ENCODE data around the gene ABR. TPM values are rescaled to one million over a fixed set of nuclear protein-coding genes. Genes with fewer than 3 reads are reported as not detected.

Gene ABR
- total RNA-seq, 5 donors from 2014 or later (not counting 1 experiment from before 2014, with no cell fraction given), result 89.4 to 165 (median 125) TPM

DNA sequence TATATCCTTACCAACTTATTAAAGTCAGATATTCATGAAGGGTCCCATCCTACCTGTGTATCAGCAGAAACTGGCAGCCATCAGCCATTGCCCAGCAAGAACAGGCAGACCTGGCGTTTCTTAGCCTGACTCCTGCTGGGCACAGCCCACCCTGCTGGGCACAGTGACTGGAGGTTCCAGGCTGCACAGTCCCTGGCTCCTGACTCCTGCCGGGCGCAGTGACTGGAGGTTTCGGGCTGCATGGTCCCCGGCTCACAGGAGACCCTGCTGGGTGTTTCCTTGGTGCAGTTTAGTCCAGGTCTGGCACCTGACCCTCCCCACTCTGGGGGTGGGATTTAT lies 176.2 kb downstream of the ABR start:
- H3K27me3 Mint-ChIP-seq, result no peaks in the 10 kb centered on the region
- POLR2A ChIA-PET, result no interaction called here
- no peak overlapping the region for H3K27ac Mint-ChIP-seq
- CTCF ChIA-PET, result no interaction called here
- H3K27me3 ChIP-seq (replicated peaks in 1 of 2; ENCODE audit: control insufficient read depth in 2 of 2, extremely low read depth in 1 of 2, insufficient read depth in 2 of 2, low read length in 1 of 2), result no peaks in the 10 kb centered on the region
- H3K9me3 Mint-ChIP-seq, result no peaks in the 10 kb centered on the region
- H3K4me1 ChIP-seq (ENCODE audit: control insufficient read depth in 1 of 2, extremely low read depth in 1 of 2, insufficient read depth in 2 of 2, low read length in 2 of 2), result peaks cover 1 to 9% of the 10 kb centered on the region in 2 experiments
- H3K36me3 Mint-ChIP-seq, result peaks cover 37% of the 10 kb centered on the region
- H3K4me3 ChIP-seq (ENCODE audit: control insufficient read depth in 1 of 2, extremely low read depth in 1 of 2, low read length in 1 of 2), result no peak overlapping the region
- DNase-seq (no peak), ATAC-seq (replicated peaks in 1 of 4) (no peak)
- 100% methylated on average over 1 of the region's 5 CpGs for WGBS (ENCODE audit: insufficient coverage)
- H3K4me1 Mint-ChIP-seq, result peaks cover 16 to 19% (median 18%) of the 10 kb centered on the region in 3 donors
- H3K9me3 ChIP-seq, result no peaks in the 10 kb centered on the region
- no peak overlapping the region for H3K4me3 Mint-ChIP-seq
- H3K36me3 ChIP-seq (ENCODE audit: control insufficient read depth in 2 of 2, extremely low read depth in 1 of 2, insufficient read depth in 1 of 2, low read length in 1 of 2), result peaks cover 19 to 81% of the 10 kb centered on the region in 2 donors
- H3K27ac ChIP-seq (ENCODE audit: low read length), result no peak overlapping the region

DNA sequence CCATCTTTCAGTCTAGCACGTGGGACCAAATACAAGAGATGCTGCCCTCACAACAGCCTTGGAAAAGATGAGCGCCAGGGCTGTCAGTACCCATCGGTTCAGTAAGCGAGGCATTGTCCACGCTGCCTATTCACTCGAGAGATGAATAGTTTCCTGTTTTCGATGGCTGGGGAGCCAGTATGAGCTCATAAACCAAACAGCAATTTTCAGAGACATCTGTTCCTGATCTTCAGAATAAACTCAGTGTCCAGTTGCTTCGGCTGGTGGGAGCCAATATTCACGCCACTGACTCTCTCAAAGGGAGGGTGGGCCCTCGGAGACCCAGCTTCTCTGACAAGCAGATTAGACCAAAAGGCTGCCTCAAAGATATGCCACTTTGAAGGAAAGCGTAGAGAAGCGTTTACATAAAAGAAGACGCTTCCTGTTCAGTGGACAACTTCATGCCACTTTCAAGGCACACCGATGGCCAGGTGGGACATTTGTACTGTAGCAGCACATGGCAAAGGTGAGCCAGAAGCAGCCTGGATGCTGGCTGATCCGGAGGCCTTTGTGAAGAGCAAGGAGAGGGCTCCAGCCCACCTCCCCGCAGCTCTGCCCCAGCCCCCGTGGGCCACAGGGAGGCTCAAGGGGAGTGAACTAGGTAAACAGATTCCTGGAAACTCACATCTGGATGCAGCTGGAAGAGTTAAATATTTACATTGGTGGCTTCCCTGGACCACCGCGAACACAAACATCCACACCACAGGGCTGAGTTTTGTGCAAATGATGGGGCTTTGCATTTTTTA lies 176.8 kb downstream of the ABR start:
- ATAC-seq (replicated peaks in 1 of 4), result no peak
- H3K9me3 Mint-ChIP-seq, result no peaks in the 10 kb centered on the region
- Histone ChIP-seq H3K27me3 (replicated peaks in 1 of 2; ENCODE audit: control insufficient read depth in 2 of 2, extremely low read depth in 1 of 2, insufficient read depth in 2 of 2, low read length in 1 of 2) (no peaks in the 10 kb centered on the region), H3K36me3 (ENCODE audit: control insufficient read depth in 2 of 2, extremely low read depth in 1 of 2, insufficient read depth in 1 of 2, low read length in 1 of 2) (peaks cover 16 to 76% of the 10 kb centered on the region in 2 donors), H3K4me1 (ENCODE audit: control insufficient read depth in 1 of 2, extremely low read depth in 1 of 2, insufficient read depth in 2 of 2, low read length in 2 of 2) (peaks cover 8 to 14% of the 10 kb centered on the region in 2 experiments), H3K27ac (ENCODE audit: low read length) (no peak overlapping the region), H3K9me3 (no peaks in the 10 kb centered on the region), H3K4me3 (ENCODE audit: control insufficient read depth in 1 of 2, extremely low read depth in 1 of 2, low read length in 1 of 2) (no peak overlapping the region)
- no peaks in the 10 kb centered on the region for H3K27me3 Mint-ChIP-seq
- H3K36me3 Mint-ChIP-seq, result peaks cover 37% of the 10 kb centered on the region
- H3K4me3 Mint-ChIP-seq, result no peak overlapping the region
- H3K4me1 Mint-ChIP-seq, result peaks cover 23 to 25% (median 24%) of the 10 kb centered on the region in 3 donors
- ChIA-PET CTCF (no interaction called here), POLR2A (interaction anchor here in 1 of 2 donors (0.6 kb wide), 1 partner anchor 14 kb away, joined by 3 read pairs; no protein-coding TSS in a partner anchor)
- no peak overlapping the region for H3K27ac Mint-ChIP-seq
- DNase-seq, result no peak
- 88% methylated on average over 15 of the region's 19 CpGs for WGBS (ENCODE audit: insufficient coverage)

GRCh38 chr17:1002412-1002753 lies 177.4 kb downstream of the ABR start:
- Histone ChIP-seq H3K36me3 (ENCODE audit: control insufficient read depth in 2 of 2, extremely low read depth in 1 of 2, insufficient read depth in 1 of 2, low read length in 1 of 2) (peaks cover 16 to 70% of the 10 kb centered on the region in 2 donors), H3K27me3 (replicated peaks in 1 of 2; ENCODE audit: control insufficient read depth in 2 of 2, extremely low read depth in 1 of 2, insufficient read depth in 2 of 2, low read length in 1 of 2) (no peaks in the 10 kb centered on the region), H3K27ac (ENCODE audit: low read length) (no peak overlapping the region), H3K4me1 (ENCODE audit: control insufficient read depth in 1 of 2, extremely low read depth in 1 of 2, insufficient read depth in 2 of 2, low read length in 2 of 2) (peaks cover 13 to 20% of the 10 kb centered on the region in 2 experiments), H3K9me3 (no peaks in the 10 kb centered on the region), H3K4me3 (ENCODE audit: control insufficient read depth in 1 of 2, extremely low read depth in 1 of 2, low read length in 1 of 2) (no peak overlapping the region)
- H3K4me3 Mint-ChIP-seq, result no peak overlapping the region
- ChIA-PET POLR2A (no interaction called here), CTCF (no interaction called here)
- no peaks in the 10 kb centered on the region for H3K9me3 Mint-ChIP-seq
- WGBS (ENCODE audit: insufficient coverage), result no CpG with 5 or more reads among the region's 4 CpGs
- peaks cover 37% of the 10 kb centered on the region for H3K36me3 Mint-ChIP-seq
- peaks cover 28 to 29% (median 29%) of the 10 kb centered on the region in 3 donors for H3K4me1 Mint-ChIP-seq
- DNase-seq (no peak), ATAC-seq (replicated peaks in 1 of 4) (no peak)
- no peak overlapping the region for H3K27ac Mint-ChIP-seq
- no peaks in the 10 kb centered on the region for H3K27me3 Mint-ChIP-seq

DNA sequence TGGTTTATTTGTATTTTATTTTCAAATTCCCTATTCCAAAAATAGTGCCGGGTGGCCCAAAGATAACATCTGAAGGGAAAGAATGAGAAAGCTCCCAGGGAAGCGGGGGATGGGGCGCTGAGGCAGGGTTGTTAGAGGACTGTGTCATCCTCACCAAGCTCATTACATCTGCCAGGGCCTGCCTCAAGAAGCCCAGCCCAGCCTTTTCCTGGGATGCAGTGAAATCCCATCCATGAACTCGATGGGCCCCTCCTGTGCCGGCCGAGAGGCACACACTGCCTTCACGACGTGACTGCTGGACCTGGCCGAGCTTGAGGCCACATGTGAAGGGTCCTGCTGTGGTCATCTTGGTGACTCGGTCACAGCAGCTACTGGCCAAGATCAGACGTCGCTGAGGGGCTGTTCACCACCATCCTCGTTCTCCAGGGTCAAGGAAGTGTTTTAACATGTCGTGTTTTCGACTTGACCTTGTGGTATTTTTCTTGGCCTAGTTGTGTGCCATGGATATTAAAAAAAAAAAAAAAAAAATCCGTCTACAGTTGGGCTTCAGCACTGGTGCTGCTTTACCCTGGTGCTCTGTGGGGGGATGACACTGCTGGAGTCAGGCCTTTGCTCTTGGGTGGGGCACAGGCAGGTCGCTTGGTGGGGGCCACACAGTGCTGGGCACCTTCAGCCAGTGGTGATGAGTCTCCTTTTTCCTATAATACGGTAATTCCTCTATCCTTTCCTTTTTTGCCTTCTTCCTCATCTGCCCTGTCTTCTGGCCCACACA lies 178.0 kb downstream of the ABR start:
- Histone ChIP-seq H3K4me3 (ENCODE audit: control insufficient read depth in 1 of 2, extremely low read depth in 1 of 2, low read length in 1 of 2) (no peak overlapping the region), H3K27ac (ENCODE audit: low read length) (no peak overlapping the region), H3K9me3 (no peaks in the 10 kb centered on the region), H3K4me1 (ENCODE audit: control insufficient read depth in 1 of 2, extremely low read depth in 1 of 2, insufficient read depth in 2 of 2, low read length in 2 of 2) (peaks cover 14 to 23% of the 10 kb centered on the region in 2 experiments), H3K36me3 (ENCODE audit: control insufficient read depth in 2 of 2, extremely low read depth in 1 of 2, insufficient read depth in 1 of 2, low read length in 1 of 2) (peaks cover 16 to 66% of the 10 kb centered on the region in 2 donors), H3K27me3 (replicated peaks in 1 of 2; ENCODE audit: control insufficient read depth in 2 of 2, extremely low read depth in 1 of 2, insufficient read depth in 2 of 2, low read length in 1 of 2) (no peaks in the 10 kb centered on the region)
- DNase-seq (no peak), ATAC-seq (replicated peaks in 1 of 4) (no peak)
- Mint-ChIP-seq H3K4me3 (no peak overlapping the region), H3K36me3 (peaks cover 37% of the 10 kb centered on the region), H3K9me3 (no peaks in the 10 kb centered on the region), H3K27me3 (no peaks in the 10 kb centered on the region), H3K4me1 (peaks cover 30 to 33% (median 32%) of the 10 kb centered on the region in 3 donors), H3K27ac (no peak overlapping the region)
- POLR2A ChIA-PET, result no interaction called here
- CTCF ChIA-PET, result interaction anchor here in 1 of 2 donors (0.6 to 0.7 kb wide), 2 partner anchors 252 to 603 kb away, joined by 3 to 7 read pairs; no protein-coding TSS in a partner anchor
- WGBS (ENCODE audit: insufficient coverage), result 97% methylated on average over 11 of the region's 18 CpGs

DNA sequence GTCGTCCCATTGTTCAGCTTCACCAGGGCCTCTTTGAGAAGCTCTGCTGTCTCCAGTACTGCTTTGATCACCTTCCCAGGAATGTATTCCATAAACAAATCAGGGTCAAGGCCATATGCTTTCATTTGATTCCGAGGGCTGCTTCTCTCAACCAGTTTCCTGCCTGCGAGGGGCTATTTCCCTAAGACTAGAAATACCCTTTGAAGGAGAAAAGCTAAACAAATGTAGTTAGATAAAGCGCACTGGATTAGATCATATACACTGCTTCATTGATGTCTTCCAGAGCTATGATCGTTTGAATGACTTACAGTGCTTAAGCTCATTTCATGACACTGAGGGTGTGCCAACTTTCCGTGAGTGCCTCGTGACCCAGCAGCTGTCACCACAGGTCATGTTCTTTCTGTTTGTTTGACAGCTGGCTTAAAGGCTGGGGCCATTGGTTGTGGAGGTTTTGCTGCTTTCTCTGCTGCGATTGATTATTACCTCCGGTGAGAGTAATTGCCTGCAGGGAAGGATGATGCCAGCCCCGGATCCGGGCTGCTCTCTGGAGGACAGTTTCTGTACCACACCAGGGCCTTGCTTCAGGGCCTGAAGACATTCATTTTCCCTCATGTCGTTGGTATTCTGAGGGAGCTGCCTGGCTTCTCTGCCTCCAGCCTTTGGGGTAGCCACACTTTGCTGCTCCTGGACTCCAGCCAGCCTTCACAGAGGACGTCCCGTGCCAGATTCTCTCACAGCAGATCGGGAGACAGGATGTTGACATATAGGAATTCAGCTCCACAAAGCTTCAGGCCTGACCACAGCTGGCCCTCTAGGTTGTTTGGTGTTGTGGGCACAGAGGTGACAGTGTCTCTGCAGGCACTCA lies 179.0 kb downstream of the ABR start:
- ChIA-PET POLR2A (no interaction called here), CTCF (interaction anchor here in 1 of 2 donors (0.8 to 2.1 kb wide), 2 partner anchors 20 to 55 kb away, joined by 3 to 16 read pairs; no protein-coding TSS in a partner anchor)
- Mint-ChIP-seq H3K9me3 (no peaks in the 10 kb centered on the region), H3K36me3 (peaks cover 37% of the 10 kb centered on the region), H3K4me3 (no peak overlapping the region), H3K4me1 (peaks cover 30 to 35% (median 35%) of the 10 kb centered on the region in 3 donors), H3K27ac (no peak overlapping the region), H3K27me3 (no peaks in the 10 kb centered on the region)
- Histone ChIP-seq H3K36me3 (ENCODE audit: control insufficient read depth in 2 of 2, extremely low read depth in 1 of 2, insufficient read depth in 1 of 2, low read length in 1 of 2) (peaks cover 10 to 60% of the 10 kb centered on the region in 2 donors), H3K27me3 (replicated peaks in 1 of 2; ENCODE audit: control insufficient read depth in 2 of 2, extremely low read depth in 1 of 2, insufficient read depth in 2 of 2, low read length in 1 of 2) (no peaks in the 10 kb centered on the region), H3K4me3 (ENCODE audit: control insufficient read depth in 1 of 2, extremely low read depth in 1 of 2, low read length in 1 of 2) (no peak overlapping the region), H3K4me1 (ENCODE audit: control insufficient read depth in 1 of 2, extremely low read depth in 1 of 2, insufficient read depth in 2 of 2, low read length in 2 of 2) (peaks cover 14 to 25% of the 10 kb centered on the region in 2 experiments), H3K27ac (ENCODE audit: low read length) (no peak overlapping the region), H3K9me3 (no peaks in the 10 kb centered on the region)
- no peak for ATAC-seq (replicated peaks in 1 of 4)
- 94% methylated on average over 11 of the region's 15 CpGs for WGBS (ENCODE audit: insufficient coverage)
- no peak for DNase-seq

GRCh38 chr17:998111-998510 lies 181.7 kb downstream of the ABR start:
- ATAC-seq (replicated peaks in 1 of 4) (no peak), DNase-seq (no peak)
- no peaks in the 10 kb centered on the region for H3K27me3 ChIP-seq (replicated peaks in 1 of 2; ENCODE audit: control insufficient read depth in 2 of 2, extremely low read depth in 1 of 2, insufficient read depth in 2 of 2, low read length in 1 of 2)
- 65% methylated on average over 2 of the region's 2 CpGs for WGBS (ENCODE audit: insufficient coverage)
- H3K27me3 Mint-ChIP-seq, result no peaks in the 10 kb centered on the region
- H3K27ac Mint-ChIP-seq, result peak overlapping the region; percentile 57 to 99
- peaks cover 0 to 7% (median 2%) of the 10 kb centered on the region in 3 donors for H3K9me3 Mint-ChIP-seq
- H3K4me3 Mint-ChIP-seq, result peak overlapping the region; percentile 96 to 98 (median 98)
- POLR2A ChIA-PET, result no interaction called here
- no peak overlapping the region for H3K27ac ChIP-seq (ENCODE audit: low read length)
- peaks cover 23 to 26% (median 25%) of the 10 kb centered on the region in 3 donors for H3K4me1 Mint-ChIP-seq
- peaks cover 28% of the 10 kb centered on the region for H3K36me3 Mint-ChIP-seq
- H3K36me3 ChIP-seq (ENCODE audit: control insufficient read depth in 2 of 2, extremely low read depth in 1 of 2, insufficient read depth in 1 of 2, low read length in 1 of 2), result peaks cover 4 to 36% of the 10 kb centered on the region in 2 donors
- peak overlapping the region in 1 of 2 donors; percentile 23 for H3K4me3 ChIP-seq (ENCODE audit: control insufficient read depth in 1 of 2, extremely low read depth in 1 of 2, low read length in 1 of 2)
- H3K4me1 ChIP-seq (ENCODE audit: control insufficient read depth in 1 of 2, extremely low read depth in 1 of 2, insufficient read depth in 2 of 2, low read length in 2 of 2), result peaks cover 14 to 24% of the 10 kb centered on the region in 2 experiments
- CTCF ChIA-PET, result interaction anchor here (1.1 to 1.3 kb wide), 2 partner anchors 17 to 215 kb away, joined by 3 read pairs; no protein-coding TSS in a partner anchor
- no peaks in the 10 kb centered on the region for H3K9me3 ChIP-seq
